ENCODE results near the gene KCNJ1.

The KCNJ1 gene

DNA sequence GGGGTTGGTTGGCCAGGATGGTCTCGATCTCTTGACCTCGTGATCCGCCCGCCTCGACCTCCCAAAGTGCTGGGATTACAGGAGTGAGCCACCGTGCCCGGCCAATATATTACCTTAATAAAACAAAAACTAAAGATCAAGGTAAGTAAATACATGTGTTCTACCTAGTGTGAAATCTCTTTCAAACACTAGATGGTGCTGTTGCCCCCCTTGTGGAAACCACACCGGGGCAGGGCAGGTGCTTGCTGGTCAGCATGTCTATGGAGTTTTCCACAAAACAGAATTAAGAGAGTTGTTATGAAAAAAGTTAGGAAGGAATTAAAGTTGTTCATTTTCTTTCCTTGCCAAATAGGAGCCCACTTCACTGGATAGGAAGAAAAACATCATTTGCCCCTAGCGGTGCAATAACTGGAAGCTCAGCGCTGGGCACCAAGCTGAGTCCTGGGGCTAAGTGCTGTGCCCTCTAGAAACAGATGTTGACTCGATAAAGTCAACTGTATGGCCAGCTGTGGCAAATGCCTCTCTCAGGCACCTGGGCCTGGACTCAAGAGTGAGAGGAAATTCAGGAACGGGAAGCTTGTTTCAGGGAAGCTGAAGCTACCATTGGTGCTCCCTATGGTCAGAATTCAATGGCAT is 17.7 kb upstream of the KCNJ1 start:
- no peak for DNase-seq

- no peak for DNase-seq
Measured at GRCh38 chr11:128884054-128884453, 17.0 kb upstream of the KCNJ1 start.

DNA sequence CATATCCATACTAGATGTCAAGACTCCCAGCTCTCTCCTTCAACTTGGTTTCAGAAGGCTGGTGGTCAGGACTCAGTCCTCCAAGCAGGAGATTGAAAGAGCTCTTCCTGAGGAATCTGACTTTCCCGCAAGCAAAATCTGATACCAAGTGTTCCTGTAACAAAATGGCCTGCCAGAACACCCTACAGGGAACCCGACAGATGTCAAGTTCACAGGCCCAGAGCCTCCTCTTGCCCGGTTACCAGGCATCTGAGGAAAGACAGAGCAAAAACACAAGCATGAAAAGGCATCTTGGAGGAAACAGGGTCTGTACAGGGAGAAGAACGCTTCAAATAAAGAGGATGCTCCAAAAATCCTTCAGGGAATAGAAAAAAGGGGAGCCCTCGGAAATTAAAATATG is 15.4 kb upstream of the KCNJ1 start:
- no peak for DNase-seq

GRCh38 chr11:128881221-128881620 is 14.1 kb upstream of the KCNJ1 start:
- DNase-seq, result no peak

- DNase-seq, result no peak
Measured at GRCh38 chr11:128879817-128880216, 12.7 kb upstream of the KCNJ1 start.

DNA sequence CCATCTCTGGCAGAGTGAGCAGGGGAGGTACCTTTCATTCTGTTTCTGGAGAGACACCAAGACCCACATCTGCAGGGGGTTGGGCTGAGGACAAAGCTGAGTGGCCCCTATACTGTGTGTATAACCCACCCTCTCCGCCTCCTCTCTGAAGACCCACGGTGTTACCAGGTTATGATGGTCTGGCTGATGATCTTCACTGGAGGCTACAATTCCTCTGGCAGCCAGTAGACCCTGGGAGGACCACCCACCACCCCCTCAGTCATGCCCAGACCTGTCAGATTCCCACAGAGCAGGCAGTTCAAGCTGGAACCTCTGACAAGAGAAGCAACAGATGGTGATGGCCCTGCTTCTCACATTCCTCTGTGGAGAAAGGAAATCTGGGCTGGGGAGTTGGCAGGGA is 11.4 kb upstream of the KCNJ1 start:
- no peak for DNase-seq

DNA sequence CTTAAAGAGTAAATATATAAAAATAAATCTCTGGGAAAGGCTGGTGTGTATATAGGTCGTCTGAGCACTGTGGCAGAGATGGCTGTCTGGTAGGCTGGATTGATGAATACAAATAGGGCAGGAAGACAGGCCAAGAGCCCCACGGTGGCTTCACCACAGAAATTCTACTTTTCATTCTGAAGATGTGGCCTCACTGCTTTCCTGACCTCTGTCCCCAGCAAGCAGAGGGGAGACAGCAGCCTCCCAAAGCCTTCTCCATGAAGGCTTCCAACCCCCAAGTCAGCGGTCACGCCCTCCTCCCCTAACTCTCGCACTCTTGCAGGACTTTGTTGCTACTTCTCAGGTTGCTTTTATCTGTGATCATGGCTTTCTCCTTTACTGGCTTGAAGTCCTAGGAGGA is 10.6 kb upstream of the KCNJ1 start:
- DNase-seq, result no peak

DNA sequence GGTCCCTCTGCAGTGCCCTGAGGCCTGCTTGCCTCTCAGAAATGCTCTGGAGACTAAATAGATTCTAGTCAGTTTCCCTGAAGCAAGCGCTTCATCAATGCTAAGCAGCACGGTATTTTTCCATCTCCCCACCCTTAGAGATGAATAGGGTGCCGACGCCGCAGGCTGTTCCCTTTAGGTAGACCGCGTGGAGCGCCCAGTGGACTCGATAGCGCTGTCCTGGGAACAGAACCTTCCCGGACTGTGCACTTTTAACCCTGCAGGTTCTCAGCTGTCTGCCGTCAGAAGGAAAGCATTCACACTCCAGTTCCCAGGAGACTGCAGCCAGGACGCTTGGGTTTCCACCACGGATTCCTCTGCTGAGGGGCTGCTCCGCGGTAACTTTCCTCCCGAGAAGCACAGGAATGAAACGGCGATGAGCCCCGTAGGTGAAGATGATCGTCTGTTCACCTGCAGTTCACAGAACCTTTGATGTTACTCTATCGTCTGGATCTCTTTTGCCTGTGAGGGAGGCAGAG is 9.1 kb upstream of the KCNJ1 start:
- DNase-seq, result no peak

DNA sequence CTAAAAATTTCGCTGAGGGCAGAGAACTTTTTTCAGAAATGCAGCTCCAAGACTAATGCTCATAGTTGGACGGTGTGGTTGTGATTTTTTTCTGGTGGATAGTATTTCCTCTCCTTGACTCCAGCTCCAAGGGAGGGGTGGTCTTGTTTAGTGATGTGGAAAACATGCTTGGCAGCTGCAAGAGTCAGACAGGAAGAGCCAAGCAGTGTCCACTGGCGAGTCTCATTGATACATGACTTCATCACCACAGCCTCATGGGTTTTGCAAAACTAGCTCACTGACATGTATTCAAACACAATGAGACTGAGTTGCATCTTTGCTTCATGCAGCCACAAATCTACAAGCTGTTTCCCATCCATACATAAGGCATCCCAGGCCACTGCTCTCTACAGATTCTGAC is 7.3 kb upstream of the KCNJ1 start:
- DNase-seq, result no peak

DNA sequence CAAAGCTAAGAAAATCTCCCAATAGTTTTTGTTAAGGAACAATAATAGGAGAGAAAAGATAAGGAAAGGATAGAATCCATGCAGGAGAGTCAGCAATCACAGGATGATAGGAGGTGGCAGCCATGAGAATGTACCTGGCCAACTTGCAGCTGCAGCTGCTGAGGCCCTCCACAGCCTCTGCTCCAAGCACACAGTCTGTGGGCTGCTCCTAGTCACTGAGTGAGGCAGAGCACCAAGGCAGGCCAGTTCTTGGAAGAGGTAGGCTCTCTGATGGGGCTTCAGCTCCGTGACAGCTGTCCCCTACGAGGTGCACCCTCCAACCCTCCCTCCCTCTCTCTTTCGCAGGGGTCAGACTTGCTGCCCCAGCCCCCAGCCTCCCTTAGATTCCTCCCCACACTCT is 5.5 kb upstream of the KCNJ1 start:
- DNase-seq, result no peak

DNA sequence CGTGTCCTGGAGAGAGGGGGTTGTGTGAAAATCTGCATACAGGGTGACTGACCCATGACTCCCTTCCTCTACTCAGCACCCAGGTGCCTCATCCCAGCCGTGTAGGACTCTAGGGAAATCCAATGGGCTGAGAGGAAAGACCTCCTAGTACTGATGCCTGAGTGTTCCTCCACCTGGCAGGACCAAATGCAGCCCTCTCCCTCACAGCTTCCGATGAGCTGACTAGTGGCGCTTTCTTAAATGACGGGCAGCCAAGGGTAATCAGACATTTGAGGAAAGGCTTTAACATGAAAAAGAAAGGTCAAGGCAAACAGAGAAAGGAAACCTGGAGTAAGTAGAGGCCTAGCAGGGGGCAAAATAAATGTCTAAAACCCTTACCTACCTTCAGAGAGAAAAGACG is 5.0 kb upstream of the KCNJ1 start:
- DNase-seq, result no peak

DNA sequence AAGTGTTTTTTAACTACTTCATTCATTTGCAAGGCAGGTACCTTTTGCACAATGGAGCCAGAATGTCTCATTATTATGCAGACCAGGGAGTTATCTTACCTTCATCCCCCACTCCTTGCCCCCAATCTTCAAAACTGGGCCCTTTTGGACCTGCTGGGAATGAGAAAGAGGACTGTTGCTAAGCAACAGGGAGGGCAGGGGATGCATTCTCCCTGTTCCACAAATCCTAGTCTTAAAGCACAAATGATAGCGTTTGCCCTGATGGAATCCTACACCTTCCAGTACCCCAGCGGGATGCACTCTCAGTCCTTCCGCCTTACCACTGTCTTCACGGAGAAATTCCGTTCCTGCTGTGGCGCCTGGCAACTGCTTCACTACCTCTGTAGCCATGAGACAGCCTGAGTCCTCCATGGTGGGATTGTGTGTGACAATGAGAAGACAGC is 4.1 kb upstream of the KCNJ1 start:
- no peak for DNase-seq

DNA sequence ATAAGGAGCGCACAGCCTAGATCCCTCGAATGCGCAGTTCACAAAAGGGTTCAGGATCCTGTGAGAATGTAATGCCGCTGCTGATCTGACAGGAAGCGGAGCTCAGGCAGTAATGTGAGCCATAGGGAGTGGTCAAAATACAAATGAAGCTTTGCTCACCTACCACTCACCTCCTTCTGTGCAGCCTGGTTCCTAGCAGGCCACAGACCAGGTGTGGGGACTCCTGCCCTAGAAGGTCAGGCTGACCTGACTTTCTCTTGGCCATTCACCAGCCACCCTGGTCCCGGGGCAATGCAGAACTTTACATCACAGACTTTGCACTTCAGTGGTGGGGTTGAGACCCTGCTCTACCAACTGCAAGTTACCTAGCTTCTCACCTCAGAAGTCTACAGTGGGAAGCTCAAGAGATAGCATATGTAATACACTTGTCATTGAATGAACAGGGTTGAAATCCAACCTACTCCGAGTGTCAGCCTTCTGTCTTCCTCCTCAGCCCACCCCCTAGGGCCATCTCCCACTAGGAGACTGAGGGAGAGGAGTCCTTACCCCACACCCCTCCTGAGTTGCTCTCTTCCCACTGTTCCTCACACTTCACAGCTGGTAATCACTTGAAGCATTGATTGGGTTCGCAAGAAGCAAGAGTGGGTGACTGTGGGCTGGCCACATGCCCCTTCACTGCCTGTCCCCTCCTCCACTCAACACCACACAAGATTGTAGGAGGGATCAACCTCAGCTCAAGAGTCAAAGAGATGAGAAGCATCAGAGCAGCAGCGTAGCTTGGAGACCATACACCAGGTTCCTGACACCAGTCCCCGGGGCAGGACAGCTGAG is 2.0 kb upstream of the KCNJ1 start:
- no peak for DNase-seq

DNA sequence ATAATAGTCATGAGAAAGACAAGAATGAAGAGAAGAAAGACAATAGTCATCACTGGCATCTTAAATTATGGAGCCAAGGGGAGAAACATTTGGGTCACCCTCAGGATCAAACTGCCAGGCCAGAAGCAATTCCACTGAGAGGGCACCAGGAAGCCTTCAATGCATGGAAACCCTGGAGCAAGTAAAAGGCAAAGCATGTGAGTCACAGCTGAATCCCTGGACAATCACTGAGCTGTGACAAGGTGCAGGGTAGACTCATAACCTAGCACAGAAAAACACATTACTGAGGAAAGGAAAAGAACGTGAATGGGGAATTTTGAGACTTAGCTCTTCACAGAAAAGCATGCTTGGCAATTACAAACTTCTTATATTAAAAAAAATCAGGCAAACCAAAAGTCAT is 1.6 kb downstream of the KCNJ1 start:
- no peak for DNase-seq

DNA sequence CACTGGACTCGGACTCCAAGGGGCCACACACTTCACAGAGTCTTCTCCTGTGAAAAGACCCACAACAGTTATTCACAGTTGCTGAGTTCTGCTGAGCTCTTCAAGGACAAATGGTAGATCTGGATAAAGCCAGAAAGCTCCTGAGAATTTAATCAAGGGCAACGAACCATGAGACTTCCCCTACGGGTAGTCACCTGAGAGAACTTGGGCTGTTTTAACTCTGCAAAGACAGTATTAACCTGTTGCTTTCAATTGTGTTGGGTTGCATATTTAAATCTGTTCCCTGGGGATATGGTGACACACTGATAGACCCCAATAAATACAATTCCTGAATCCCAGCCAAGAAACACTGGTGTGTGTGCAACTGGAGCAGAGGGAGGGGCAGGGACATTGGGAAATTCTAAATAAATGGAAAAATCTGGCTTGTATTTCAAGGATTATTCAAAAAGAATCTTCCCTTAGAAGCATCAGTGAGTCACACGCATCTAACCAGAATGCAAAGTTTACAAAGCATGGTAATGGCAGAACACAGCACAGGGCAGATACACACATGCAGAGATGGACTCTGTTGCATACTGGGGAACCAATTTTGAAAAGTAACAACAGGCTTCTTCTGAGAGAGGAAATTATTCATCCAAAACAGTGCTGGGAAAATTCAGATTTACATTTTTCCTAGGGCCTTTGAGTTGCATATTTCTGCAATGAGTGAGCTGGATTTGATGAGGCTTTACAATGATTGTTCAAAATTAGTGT is 4.0 kb downstream of the KCNJ1 start:
- DNase-seq, result no peak

- DNase-seq, result no peak
Measured at GRCh38 chr11:128862406-128862805, 4.7 kb downstream of the KCNJ1 start.

DNA sequence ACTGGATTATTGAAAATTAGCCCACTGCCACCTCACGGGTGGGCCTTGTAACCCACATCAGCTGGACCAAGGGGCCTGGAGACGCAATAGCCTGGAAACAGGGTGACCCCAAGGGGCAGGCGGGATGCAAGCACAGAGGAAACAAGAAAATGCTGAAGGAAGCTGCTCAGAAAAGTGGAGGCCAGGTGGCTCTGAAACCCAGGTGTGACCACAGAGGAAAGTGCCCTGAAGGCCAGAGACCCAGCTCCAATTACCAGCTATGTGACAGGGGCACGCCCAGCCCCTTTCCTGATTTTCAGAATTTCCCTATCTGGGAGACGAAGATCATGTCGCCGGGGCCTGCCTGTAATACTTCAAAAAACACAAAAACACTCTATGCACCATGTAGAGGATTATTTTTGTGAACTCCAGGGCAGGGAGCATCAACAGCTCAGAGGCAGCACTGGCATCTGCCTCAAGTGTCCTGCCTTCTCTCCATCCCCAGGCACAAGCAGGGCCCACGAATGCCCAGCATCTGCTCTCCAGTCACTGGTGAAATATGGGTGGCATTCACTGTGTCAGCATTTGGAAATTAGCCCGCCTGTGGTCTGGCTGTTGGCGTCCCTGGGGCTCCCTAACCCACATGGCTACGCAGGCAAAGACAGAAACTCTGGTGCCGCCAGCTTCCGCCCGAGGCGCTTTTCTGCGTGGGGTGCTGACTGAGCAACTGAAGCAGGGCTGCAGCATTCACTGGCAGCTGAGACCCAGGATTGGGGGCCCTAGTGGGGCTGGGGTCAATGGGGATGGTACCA is 6.3 kb downstream of the KCNJ1 start:
- DNase-seq, result no peak

GRCh38 chr11:128859563-128860441 is 7.3 kb downstream of the KCNJ1 start:
- peak; percentile 82 for DNase-seq

DNA sequence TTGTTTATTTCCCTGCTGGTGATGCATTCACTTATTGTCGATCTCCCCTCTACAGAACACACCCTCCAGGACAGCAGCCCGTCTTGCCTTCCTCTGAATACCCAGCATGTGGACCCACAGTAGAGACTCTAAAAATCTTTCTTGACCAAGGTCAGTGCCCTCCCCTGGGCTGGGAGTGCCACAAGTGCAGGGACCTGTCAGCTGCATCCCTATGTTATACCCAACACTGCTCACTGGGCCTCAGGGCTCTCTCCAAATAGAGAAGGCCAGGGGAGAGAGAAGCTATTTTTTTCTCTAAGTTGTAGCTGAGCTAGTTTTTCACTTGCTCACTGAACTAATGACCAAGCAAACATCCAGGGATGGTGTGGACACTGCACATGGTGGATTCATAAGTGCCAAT is 9.8 kb downstream of the KCNJ1 start:
- no peak for DNase-seq

GRCh38 chr11:128856241-128856640 is 10.9 kb downstream of the KCNJ1 start:
- DNase-seq, result no peak

DNA sequence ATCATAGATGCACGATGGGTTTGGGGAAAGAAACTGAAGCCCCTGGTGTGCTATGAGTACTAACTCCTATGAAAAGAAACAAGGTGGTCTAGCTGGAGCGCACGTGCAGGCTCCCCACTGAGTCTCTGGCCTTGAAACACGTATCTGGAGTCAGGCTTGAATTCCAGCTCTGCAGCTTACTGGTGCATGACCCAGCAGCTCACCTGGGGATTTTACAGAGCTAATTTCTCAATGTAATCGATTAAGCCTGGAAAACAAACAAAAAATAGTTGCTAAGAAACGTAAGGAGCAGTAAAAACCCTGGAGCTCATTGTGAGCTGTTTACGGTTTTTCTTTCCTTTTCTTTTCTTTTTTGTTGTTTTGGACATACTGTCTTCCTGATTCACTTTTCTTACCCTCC is 12.3 kb downstream of the KCNJ1 start:
- no peak for DNase-seq

Data from right kidney (tissue), 1 donor.